8988T (cell line): ENCODE results near the gene EPDR1.

Source experiments
- DNase-seq: peaks from one replicate; pipeline ENCODE4 v3.0.0; 2011

EPDR1 gene

DNA sequence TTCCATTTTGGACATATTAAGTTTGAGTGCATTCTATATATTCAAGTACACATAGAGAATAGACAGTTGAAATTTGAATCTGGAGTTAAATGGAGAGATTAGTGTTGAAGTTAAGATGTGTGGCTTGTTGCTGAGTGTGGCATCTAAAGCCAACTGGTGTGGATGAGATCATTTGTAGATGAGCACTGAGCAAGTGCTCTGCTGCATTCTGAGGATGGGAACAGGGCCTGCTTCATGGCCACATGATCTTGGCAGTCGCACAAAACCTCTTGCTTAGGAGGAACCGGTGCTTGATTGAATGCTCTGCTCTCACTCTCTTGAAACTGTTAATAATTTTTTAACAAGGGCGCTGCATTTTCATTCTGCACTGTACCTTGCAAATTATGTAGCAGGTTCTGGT, 62.0 kb downstream of the EPDR1 start:
- DNase-seq: no peak

DNA sequence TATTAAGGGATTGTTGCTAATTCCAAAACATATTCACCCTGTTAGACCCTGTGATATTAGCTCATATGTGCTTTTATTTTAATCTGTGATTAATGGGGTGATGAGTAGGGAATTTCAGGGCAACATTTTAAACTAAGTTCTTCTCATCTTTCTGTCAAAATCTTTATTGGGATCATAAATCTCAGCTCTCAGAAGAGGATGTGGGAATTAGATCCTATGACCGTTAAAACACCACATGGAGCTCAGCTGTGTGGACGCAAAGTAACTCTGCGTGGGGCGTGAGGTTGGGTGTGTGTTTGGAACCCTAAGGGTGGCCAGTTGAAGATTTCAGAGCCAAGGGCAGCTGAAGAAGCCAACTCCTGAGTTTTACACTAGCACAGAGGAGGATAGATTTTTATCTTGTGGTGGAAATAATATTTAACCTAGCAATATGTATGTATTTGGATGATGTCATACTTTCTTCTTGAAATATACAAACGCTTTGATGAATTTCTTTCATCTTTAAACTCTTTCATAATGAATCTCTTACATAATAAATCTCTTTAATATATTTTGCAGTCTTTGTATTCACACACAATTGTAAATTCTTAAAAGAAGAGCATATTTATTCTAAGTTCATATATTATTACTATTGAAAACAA, 64.4 kb downstream of the EPDR1 start:
- no peak for DNase-seq

DNA sequence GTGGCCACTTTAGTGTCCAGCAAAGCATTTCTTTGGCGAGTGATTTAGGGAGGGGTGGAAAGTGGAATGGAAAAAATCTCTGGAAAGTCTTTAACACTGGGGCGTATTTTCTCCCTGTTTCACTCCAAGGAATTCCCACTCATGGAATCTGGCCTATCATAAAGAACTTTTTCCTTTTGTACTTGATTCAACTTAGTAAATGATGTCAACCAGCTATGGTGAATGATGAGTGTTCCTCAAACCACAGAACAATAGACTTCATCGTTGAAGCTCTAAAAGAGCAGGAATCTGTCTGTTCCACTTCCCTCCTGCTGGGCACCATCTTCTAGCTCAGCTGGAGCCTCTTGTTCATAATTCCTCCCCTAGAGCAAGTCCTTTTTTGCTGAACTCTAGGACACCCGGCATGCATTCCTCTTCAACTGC, 66.5 kb downstream of the EPDR1 start:
- DNase-seq: no peak

DNA sequence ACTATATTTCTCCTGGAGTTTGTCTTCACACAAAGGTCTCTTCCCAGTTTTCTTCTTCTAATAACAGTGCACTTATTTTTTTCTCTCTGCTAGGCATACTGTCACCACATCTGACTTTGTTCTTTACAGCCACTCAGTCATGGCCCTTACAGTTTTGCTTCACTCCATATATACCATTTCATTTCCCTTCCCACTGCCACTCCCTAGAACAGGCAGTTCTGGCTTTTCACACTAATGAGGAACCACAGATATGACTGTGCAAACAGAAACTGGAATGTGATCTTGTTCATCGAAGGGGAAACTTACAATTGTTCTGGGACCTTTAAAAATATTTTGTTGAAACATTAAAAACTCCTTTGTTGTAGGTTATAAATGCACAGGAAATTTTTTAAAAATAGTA, 67.3 kb downstream of the EPDR1 start:
- DNase-seq: no peak

DNA sequence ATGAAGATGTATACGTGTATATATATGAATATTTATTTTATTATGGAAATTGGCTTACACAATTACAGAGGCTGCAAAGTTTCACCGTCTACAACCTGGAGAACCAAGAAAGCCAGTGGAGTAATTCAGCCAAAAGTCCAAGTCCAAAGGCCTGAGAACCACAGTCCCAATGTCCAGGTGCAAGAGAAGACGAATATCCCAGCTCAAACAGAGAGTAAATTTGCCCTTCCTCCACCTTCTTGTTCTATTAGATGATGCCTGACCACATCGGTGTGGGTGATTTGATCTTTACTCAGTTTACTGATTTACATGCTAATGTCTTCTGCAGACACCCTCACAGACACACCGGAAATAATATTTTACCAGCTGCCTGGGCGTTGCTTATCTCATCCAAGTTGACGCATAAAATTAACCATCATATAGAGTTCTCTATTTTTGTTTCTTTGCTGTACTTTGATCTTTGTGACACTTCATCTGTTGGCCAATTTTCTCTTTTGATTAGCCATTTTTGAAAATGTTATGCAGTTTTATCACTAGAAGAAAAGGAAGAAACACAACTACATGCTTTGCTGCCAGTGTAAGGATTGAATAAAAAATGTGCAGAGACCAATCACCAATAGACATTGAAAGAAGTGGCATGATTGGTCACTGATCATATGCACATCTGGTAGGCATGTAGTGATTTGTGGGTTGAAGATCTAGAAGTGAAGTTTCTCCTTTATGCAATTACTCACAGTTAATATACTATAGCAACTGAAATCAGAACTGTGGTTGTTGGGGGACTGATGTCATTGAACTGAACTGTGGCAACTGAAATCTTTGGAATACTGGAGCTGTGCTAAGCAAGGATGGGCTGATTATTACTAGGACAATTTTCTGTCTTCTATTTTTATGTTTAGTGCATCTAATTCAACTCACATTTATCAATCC, 68.5 kb downstream of the EPDR1 start:
- DNase-seq: no peak

DNA sequence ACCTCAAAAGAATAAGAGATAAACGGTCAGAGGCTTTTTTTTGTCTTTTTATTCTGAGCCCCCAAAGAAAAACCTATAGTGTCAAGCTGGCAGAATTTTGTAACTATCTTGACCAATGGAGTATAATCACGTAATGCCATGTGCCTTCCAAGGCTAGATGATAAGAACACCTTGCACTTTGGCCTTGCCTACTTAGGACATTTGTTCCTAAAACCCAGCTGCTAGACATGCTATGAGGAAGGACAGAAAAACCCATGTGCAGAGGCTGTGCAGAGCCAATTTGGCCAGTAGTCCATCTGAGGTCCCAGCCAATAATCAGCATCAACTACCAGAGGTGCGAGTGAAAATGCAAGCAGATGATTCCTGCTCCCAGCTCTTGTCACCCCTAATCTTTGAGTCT, 69.9 kb downstream of the EPDR1 start:
- DNase-seq: no peak

DNA sequence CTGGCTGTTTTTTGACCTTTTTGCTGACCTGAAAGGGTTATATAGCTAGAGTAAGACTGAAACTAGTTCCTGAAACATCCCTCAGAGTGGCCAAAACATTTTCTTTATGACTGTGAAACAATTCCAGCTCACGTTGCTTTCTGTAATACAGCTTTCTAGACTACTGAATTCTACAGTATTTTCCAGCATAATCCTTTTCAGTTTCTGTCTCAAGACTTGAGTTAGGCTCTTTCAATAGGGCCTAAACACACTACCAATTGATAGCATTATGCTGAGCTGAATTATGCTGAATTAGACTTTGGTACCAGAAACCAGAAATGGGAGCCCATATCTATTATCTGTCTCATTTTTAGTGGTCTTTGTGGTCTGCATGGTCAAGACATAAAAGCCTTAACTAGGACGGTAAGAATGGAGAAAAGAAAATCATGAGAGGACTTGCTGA, 72.6 kb downstream of the EPDR1 start:
- no peak for DNase-seq

DNA sequence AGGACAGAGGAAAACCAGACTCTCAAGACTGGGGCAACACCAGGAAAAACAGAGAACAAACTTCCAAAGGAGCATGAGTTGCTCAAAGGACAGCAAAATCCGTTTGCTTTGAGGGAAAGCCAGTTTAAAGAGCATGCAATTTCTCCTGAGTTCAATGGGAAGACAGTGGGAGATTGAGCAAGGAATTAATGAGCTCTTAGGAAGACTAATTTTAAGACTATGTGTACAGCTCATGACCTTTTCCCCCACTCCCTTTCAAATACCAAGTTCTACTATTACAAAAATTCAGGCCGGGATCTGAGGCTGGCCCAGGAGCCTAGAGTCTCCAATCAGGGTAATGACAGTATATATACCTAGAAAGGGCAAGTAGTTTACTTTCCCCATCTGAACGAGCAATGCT, 79.2 kb downstream of the EPDR1 start:
- no peak for DNase-seq

DNA sequence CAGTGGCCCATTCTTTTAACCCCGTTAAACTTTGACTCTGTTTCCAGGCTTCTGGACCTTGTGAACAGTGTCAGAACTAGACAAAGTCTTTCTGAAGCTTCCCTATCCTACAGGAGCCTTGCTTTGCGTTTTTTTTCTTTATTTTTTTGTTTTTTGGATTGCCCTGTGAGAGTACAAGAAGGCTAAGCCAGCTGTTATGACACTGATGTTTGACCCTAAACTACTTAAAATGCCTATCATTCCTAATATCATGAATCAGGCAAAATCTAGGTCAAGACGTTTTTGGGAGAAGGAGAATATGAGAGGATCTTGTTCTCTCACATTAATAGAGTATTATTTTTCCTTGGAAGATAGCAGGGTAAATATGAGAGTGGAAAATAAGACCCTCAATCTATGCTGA, 79.8 kb downstream of the EPDR1 start:
- no peak for DNase-seq
